K562 (cell line): ENCODE measurements around the gene APC2.

Experiments
- ARID2 ChIP-seq: fragments of 450-650 bp; IDR thresholded peaks from 2 replicates; pipeline ENCODE4 v1.6.1; 2017; ENCODE audit warnings: antibody characterized with exemption, mild to moderate bottlenecking
- E2F6 ChIP-seq, 2 experiments: IDR thresholded peaks; 2 replicates each; pipeline ENCODE4 v1.6.1; 2011; ENCODE audit warnings: borderline replicate concordance in 1 of 2, control low read depth in 1 of 2, low read depth in 1 of 2, low read length in 1 of 2, mild to moderate bottlenecking in 1 of 2, mixed read lengths in 1 of 2, moderate library complexity in 1 of 2; ENCODE audit not compliant: insufficient read depth in 1 of 2, insufficient read length in 1 of 2, poor library complexity in 1 of 2, severe bottlenecking in 1 of 2; ENCODE audit errors: extremely low read depth in 1 of 2
- EZH2 ChIP-seq: IDR thresholded peaks from 2 replicates; pipeline ENCODE4 v1.6.1; 2012; ENCODE audit warnings: low read depth, mild to moderate bottlenecking, inconsistent platforms, low read length, borderline replicate concordance
- HDAC3 ChIP-seq: fragments of 450-650 bp; IDR thresholded peaks from 2 replicates; pipeline ENCODE4 v1.6.1; 2018; ENCODE audit warnings: borderline replicate concordance, mild to moderate bottlenecking, moderate library complexity; ENCODE audit not compliant: partially characterized antibody
- NCOR1 ChIP-seq: fragments of 450-650 bp; IDR thresholded peaks from 2 replicates; pipeline ENCODE4 v1.6.1; 2016; ENCODE audit warnings: mild to moderate bottlenecking, moderate library complexity
- NR2C2 ChIP-seq, 2 experiments: fragments of 200-800 bp in 1 of 2; sonication (Bioruptor generic) in 1 of 2; sonication (generic) in 1 of 2; formaldehyde crosslinking in 1 of 2; IDR thresholded peaks; 2 replicates each; pipeline versions ENCODE4 v1.6.1 to v1.8.0; 2016 to 2022; ENCODE audit warnings: mild to moderate bottlenecking in 1 of 2, missing compliant biosample characterization in 1 of 2, missing genetic modification characterization in 1 of 2, missing genetic modification reagents in 1 of 2
- RCOR1 ChIP-seq, 2 experiments: IDR thresholded peaks; 2 replicates each; pipeline ENCODE4 v1.6.1; 2012; ENCODE audit warnings: low read depth in 2 of 2, low read length in 2 of 2, borderline replicate concordance in 1 of 2, improper control_type of control experiment in 1 of 2
- SMAD3 ChIP-seq: fragments of 450-650 bp; formaldehyde crosslinking; conservative IDR thresholded peaks from 2 replicates; pipeline ENCODE4 v1.4.0; 2020; ENCODE audit warnings: mild to moderate bottlenecking
- TBP ChIP-seq: optimal IDR thresholded peaks from 2 replicates; pipeline ENCODE3; 2011; ENCODE audit warnings: low read depth, low read length, improper control_type of control experiment
- U2AF1 ChIP-seq: fragments of 200-400 bp; formaldehyde crosslinking; optimal IDR thresholded peaks from 2 replicates; pipeline ENCODE3; 2017; ENCODE audit warnings: mild to moderate bottlenecking, low read depth, low read length, moderate library complexity
- ZNF175 ChIP-seq: fragments of 200-800 bp; sonication (Bioruptor generic); IDR thresholded peaks from 2 replicates; pipeline ENCODE4 v1.6.1; 2016; ENCODE audit warnings: low read depth, mild to moderate bottlenecking, missing genetic modification characterization, missing compliant biosample characterization
- ZNF253 ChIP-seq: fragments of 250-450 bp; sonication (Bioruptor Pico); conservative IDR thresholded peaks from 2 replicates; pipeline ENCODE4 v1.6.1; 2021; ENCODE audit warnings: mild to moderate bottlenecking
- ZNF740 ChIP-seq, 3 experiments: fragments of 200-800 bp in 1 of 3; sonication (Bioruptor generic) in 1 of 3; sonication (generic) in 1 of 3; formaldehyde crosslinking in 1 of 3; IDR thresholded peaks; 2 replicates each; pipeline versions ENCODE4 v1.6.1 to v1.8.0; 2016 to 2022; ENCODE audit warnings: mild to moderate bottlenecking in 2 of 3, missing compliant biosample characterization in 2 of 3, missing genetic modification characterization in 2 of 3, missing genetic modification reagents in 1 of 3

GRCh38 chr19:1505012-1505411 is 55.1 kb downstream of the APC2 start:
- no peak for TF ChIP-seq NCOR1
- TF ChIP-seq ZNF740 (CRISPR knock-in tag; IDR thresholded peaks at IDR 0.05): no peak
- no peak for TF ChIP-seq ZNF740 (tag; IDR thresholded peaks at IDR 0.05)
- TF ChIP-seq ZNF253 (CRISPR knock-in tag): no peak
- TF ChIP-seq SMAD3 (CRISPR knock-in tag): no peak
- TF ChIP-seq TBP: no peak
- no peak for TF ChIP-seq EZH2
- no peak for TF ChIP-seq RCOR1 (IDR thresholded peaks at IDR 0.05; ENCODE audit: borderline replicate concordance in 1 of 2, low read depth in 2 of 2, low read length in 2 of 2)
- TF ChIP-seq NR2C2 (CRISPR knock-in tag; IDR thresholded peaks at IDR 0.05): no peak
- TF ChIP-seq NR2C2 (tag; IDR thresholded peaks at IDR 0.05): no peak
- TF ChIP-seq HDAC3: no peak
- TF ChIP-seq ARID2: no peak
- no peak for TF ChIP-seq ZNF175 (CRISPR knock-in tag)
- no peak for TF ChIP-seq U2AF1
- no peak for TF ChIP-seq E2F6 (IDR thresholded peaks at IDR 0.05; ENCODE audit: borderline replicate concordance in 1 of 2, extremely low read depth in 1 of 2, insufficient read depth in 1 of 2, insufficient read length in 1 of 2, low read depth in 1 of 2, low read length in 1 of 2, poor library complexity in 1 of 2, severe bottlenecking in 1 of 2)
